Neural progenitor cell (in vitro differentiated cells): Measurements from ENCODE around the gene NR2F1-AS1. TPM values are rescaled to one million over a fixed set of nuclear protein-coding genes. Genes with fewer than 3 reads are reported as not detected.
A peak's percentile ranks its signal among the peaks of the same experiment; 100 is the strongest.

Experiments
- DNase-seq: peaks from one replicate; pipeline ENCODE4 v3.0.0-alpha.2; 2016; ENCODE audit warnings: low spot score
- H2AFZ ChIP-seq: fragments of 200-600 bp; sonication (generic); replicated peaks from 2 replicates; pipeline ENCODE4 v1.6.1; 2016; ENCODE audit warnings: antibody characterized with exemption
- H3F3A ChIP-seq: fragments of 200-600 bp; sonication (generic); 2 replicates; pipeline ENCODE4 v1.6.1; 2016; ENCODE audit warnings: antibody characterized with exemption, low read depth
- H3K27ac ChIP-seq: fragments of 200-600 bp; sonication (generic); 2 replicates; pipeline ENCODE4 v1.5.1; 2016; ENCODE audit warnings: mild to moderate bottlenecking
- H3K27me3 ChIP-seq: fragments of 200-600 bp; sonication (generic); 2 replicates; pipeline ENCODE4 v1.6.1; 2016; ENCODE audit warnings: mild to moderate bottlenecking, moderate library complexity
- H3K36me3 ChIP-seq: fragments of 200-600 bp; sonication (generic); 2 replicates; pipeline ENCODE4 v1.5.1; 2016
- H3K4me1 ChIP-seq: fragments of 200-600 bp; sonication (generic); 2 replicates; pipeline ENCODE4 v1.6.1; 2016; ENCODE audit warnings: mixed run types
- H3K4me2 ChIP-seq: fragments of 200-600 bp; sonication (generic); 2 replicates; pipeline ENCODE4 v1.6.1; 2016
- H3K4me3 ChIP-seq: fragments of 200-600 bp; sonication (generic); 2 replicates; pipeline ENCODE4 v1.5.1; 2016
- H3K79me2 ChIP-seq: fragments of 200-600 bp; sonication (generic); 2 replicates; pipeline ENCODE4 v1.6.1; 2016; ENCODE audit warnings: low read depth
- H3K9ac ChIP-seq: fragments of 200-600 bp; sonication (generic); 2 replicates; pipeline ENCODE4 v1.6.1; 2016
- H3K9me3 ChIP-seq: fragments of 200-600 bp; sonication (generic); 2 replicates; pipeline ENCODE4 v1.5.1; 2016; ENCODE audit warnings: low read depth
- H4K20me1 ChIP-seq: fragments of 200-600 bp; sonication (generic); 2 replicates; pipeline ENCODE4 v1.6.1; 2016; ENCODE audit warnings: low read depth
- H3K27ac Mint-ChIP-seq: 3 replicates; pipeline ENCODE4 v1.8.0; 2021; ENCODE audit warnings: mixed read lengths
- H3K27me3 Mint-ChIP-seq: 2 replicates; pipeline ENCODE4 v1.8.0; 2022; ENCODE audit warnings: low read depth, mild to moderate bottlenecking, inconsistent platforms, moderate library complexity, mixed read lengths; ENCODE audit not compliant: insufficient read depth
- H3K36me3 Mint-ChIP-seq: 3 replicates; pipeline ENCODE4 v1.8.0; 2021; ENCODE audit warnings: mixed read lengths
- H3K4me1 Mint-ChIP-seq: 3 replicates; pipeline ENCODE4 v1.8.0; 2021; ENCODE audit warnings: mixed read lengths
- H3K4me3 Mint-ChIP-seq: 3 replicates; pipeline ENCODE4 v1.8.0; 2021; ENCODE audit warnings: mild to moderate bottlenecking, moderate library complexity, mixed read lengths
- H3K9me3 Mint-ChIP-seq: 3 replicates; pipeline ENCODE4 v1.8.0; 2020; ENCODE audit warnings: mixed read lengths
- EZH2 ChIP-seq: fragments of 200-600 bp; sonication (generic); IDR thresholded peaks from 2 replicates; pipeline ENCODE4 v1.6.1; 2017; ENCODE audit warnings: antibody characterized with exemption, mild to moderate bottlenecking, moderate library complexity
- EZH2phosphoT487 ChIP-seq: fragments of 200-600 bp; sonication (generic); IDR thresholded peaks from 2 replicates; pipeline ENCODE4 v1.6.1; 2017; ENCODE audit warnings: antibody characterized with exemption
- total RNA-seq: library from RNA; depleted of rRNA; stranded (reverse); fragments of >200 nt; gene quantifications from 2 replicates; pipeline ENCODE4 v1.2.3, GENCODE V29; 2015; ENCODE audit warnings: low replicate concordance
- TF ChIP-seq, protein P1 (sequence below): fragments of 200-600 bp; sonication (generic); IDR thresholded peaks from 2 replicates; pipeline ENCODE4 v1.5.1; 2017; ENCODE audit warnings: antibody characterized with exemption, mild to moderate bottlenecking

The NR2F1-AS1 gene
- total RNA-seq, 1 donor from 2014 or later = 9.3 TPM

DNA sequence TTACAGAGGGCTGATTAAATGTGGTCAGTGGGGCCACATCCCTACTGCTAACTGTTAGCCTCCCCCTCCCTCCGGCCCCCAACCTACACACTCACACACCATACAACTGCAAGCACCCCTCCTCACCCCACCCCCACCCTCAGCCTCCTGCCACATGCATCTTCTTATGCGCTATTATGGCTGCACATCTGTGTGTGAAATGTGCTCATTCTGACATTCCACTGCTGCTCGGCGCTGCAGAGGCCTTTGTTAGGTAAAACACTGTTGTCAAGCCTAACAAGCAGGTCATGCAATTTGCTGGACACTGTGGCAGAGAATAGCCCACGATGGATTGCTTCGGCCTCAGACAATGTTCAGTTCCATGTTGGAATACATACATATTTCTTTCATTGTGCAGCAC is 173.6 kb downstream of the NR2F1-AS1 start:
- no peak overlapping the region for H3K9ac ChIP-seq
- peaks cover 2% of the 10 kb centered on the region for H3K27me3 Mint-ChIP-seq
- peak; percentile 77 for DNase-seq
- H3K79me2 ChIP-seq = no peaks in the 10 kb centered on the region
- H3F3A ChIP-seq = peaks cover 17% of the 10 kb centered on the region
- peak overlapping the region; percentile 35 for H3K4me3 Mint-ChIP-seq
- H3K27ac Mint-ChIP-seq = peak overlapping the region; percentile 95
- H3K9me3 ChIP-seq = no peaks in the 10 kb centered on the region
- H3K4me1 Mint-ChIP-seq = peaks cover 57% of the 10 kb centered on the region
- no peaks in the 10 kb centered on the region for H3K36me3 ChIP-seq
- H3K27me3 ChIP-seq = no peaks in the 10 kb centered on the region
- H3K9me3 Mint-ChIP-seq = peaks cover 6% of the 10 kb centered on the region
- TF ChIP-seq EZH2 (no peak), EZH2phosphoT487 (no peak)
- TF ChIP-seq, protein P1, sequence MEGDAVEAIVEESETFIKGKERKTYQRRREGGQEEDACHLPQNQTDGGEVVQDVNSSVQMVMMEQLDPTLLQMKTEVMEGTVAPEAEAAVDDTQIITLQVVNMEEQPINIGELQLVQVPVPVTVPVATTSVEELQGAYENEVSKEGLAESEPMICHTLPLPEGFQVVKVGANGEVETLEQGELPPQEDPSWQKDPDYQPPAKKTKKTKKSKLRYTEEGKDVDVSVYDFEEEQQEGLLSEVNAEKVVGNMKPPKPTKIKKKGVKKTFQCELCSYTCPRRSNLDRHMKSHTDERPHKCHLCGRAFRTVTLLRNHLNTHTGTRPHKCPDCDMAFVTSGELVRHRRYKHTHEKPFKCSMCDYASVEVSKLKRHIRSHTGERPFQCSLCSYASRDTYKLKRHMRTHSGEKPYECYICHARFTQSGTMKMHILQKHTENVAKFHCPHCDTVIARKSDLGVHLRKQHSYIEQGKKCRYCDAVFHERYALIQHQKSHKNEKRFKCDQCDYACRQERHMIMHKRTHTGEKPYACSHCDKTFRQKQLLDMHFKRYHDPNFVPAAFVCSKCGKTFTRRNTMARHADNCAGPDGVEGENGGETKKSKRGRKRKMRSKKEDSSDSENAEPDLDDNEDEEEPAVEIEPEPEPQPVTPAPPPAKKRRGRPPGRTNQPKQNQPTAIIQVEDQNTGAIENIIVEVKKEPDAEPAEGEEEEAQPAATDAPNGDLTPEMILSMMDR = no peak
- no peak overlapping the region for H3K4me3 ChIP-seq
- H4K20me1 ChIP-seq = no peaks in the 10 kb centered on the region
- peaks cover 27% of the 10 kb centered on the region for H3K4me1 ChIP-seq
- H2AFZ ChIP-seq = peak overlapping the region; percentile 53
- H3K4me2 ChIP-seq = peak overlapping the region; percentile 63
- peak overlapping the region; percentile 78 for H3K27ac ChIP-seq
- H3K36me3 Mint-ChIP-seq = peaks cover 14% of the 10 kb centered on the region

DNA sequence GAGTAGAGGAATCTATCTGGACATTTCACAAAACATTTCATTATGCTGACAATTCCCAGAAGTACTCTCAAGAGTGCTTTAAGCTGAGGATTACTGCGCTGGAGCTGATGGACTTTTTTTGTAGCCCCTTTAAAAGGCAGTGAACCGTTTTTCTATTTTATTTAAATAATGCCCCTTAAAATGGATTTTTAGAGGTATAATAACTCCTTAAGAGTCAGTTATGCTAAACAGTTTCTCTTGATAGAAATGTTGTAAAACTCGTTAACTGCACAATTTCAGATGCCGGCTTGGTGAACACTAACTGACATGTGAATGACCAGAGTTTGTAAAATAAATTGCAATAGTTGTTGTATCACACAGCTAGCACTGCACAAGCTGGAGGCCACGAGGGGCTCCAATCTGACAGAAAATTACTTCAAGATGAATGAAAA is 174.0 kb downstream of the NR2F1-AS1 start:
- DNase-seq = peak; percentile 33
- H3K9ac ChIP-seq = no peak overlapping the region
- peak overlapping the region; percentile 78 for H3K27ac ChIP-seq
- Mint-ChIP-seq H3K4me3 (no peak overlapping the region), H3K27ac (peak overlapping the region; percentile 95), H3K4me1 (peaks cover 60% of the 10 kb centered on the region), H3K9me3 (peaks cover 4% of the 10 kb centered on the region), H3K27me3 (peaks cover 2% of the 10 kb centered on the region), H3K36me3 (peaks cover 14% of the 10 kb centered on the region)
- peaks cover 29% of the 10 kb centered on the region for H3K4me1 ChIP-seq
- H3K36me3 ChIP-seq = no peaks in the 10 kb centered on the region
- TF ChIP-seq EZH2 (no peak), EZH2phosphoT487 (no peak)
- TF ChIP-seq, protein P1 = no peak
- H3K4me3 ChIP-seq = no peak overlapping the region
- peak overlapping the region; percentile 53 for H2AFZ ChIP-seq
- no peaks in the 10 kb centered on the region for H3K79me2 ChIP-seq
- H3K9me3 ChIP-seq = no peaks in the 10 kb centered on the region
- H3F3A ChIP-seq = peaks cover 17% of the 10 kb centered on the region
- no peaks in the 10 kb centered on the region for H4K20me1 ChIP-seq
- H3K27me3 ChIP-seq = no peaks in the 10 kb centered on the region
- peak overlapping the region; percentile 63 for H3K4me2 ChIP-seq

DNA sequence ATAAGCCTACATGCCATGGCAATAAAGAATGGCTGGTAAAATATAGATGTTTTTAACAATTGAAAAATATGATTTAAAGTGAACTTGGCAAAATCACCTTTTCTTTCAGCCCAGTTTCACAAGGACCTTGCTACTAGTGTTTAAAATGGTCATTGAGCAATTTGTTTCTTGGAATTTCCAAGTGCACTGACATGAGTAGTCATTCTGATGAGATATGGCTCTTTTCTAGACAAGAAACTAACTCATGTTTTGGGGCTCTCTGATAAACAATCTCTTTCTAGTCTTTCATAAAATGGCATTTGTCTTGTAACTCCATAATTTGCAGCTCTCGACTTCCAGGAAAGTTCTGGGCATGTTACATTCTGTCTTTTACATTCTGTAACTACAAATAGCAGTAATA is 176.8 kb downstream of the NR2F1-AS1 start:
- Histone ChIP-seq H3K36me3 (no peaks in the 10 kb centered on the region), H3K9me3 (no peaks in the 10 kb centered on the region), H3K27me3 (no peaks in the 10 kb centered on the region), H4K20me1 (no peaks in the 10 kb centered on the region), H3K4me1 (peaks cover 35% of the 10 kb centered on the region), H3K9ac (no peak overlapping the region), H3K27ac (no peak overlapping the region), H3K79me2 (no peaks in the 10 kb centered on the region), H2AFZ (peak overlapping the region; percentile 7), H3F3A (peaks cover 17% of the 10 kb centered on the region), H3K4me2 (no peak overlapping the region), H3K4me3 (no peak overlapping the region)
- TF ChIP-seq, protein P1 = no peak
- TF ChIP-seq EZH2 (no peak), EZH2phosphoT487 (no peak)
- Mint-ChIP-seq H3K4me1 (peaks cover 63% of the 10 kb centered on the region), H3K4me3 (no peak overlapping the region), H3K27ac (no peak overlapping the region), H3K9me3 (peaks cover 4% of the 10 kb centered on the region), H3K27me3 (peaks cover 2% of the 10 kb centered on the region), H3K36me3 (peaks cover 4% of the 10 kb centered on the region)
- no peak for DNase-seq
